Spleen (tissue), 11 donors: ENCODE results near the gene AQP9. TPM values are rescaled to one million over a fixed set of nuclear protein-coding genes. Genes with fewer than 3 reads are reported as not detected.

Experiments
- DNase-seq: peaks from one replicate; pipeline ENCODE4 v3.0.0-alpha.2; 2020
- H3K27ac ChIP-seq, 8 donors: fragments of 200-600 bp; sonication (generic) in 7 of 8; 1 replicate in 4 of 8; 2 replicates in 4 of 8; pipeline versions ENCODE4 v1.5.0 to v1.8.0; 2016 to 2021; ENCODE audit warnings: inconsistent platforms in 4 of 8, mild to moderate bottlenecking in 4 of 8, moderate library complexity in 1 of 8
- H3K27me3 ChIP-seq, 7 donors: fragments of 200-600 bp; sonication (generic) in 6 of 7; replicated peaks in 1 of 7; 1 replicate in 4 of 7; 2 replicates in 3 of 7; pipeline versions ENCODE4 v1.5.0 to v1.8.0; 2016 to 2021; ENCODE audit warnings: inconsistent platforms in 3 of 7, mild to moderate bottlenecking in 1 of 7
- H3K36me3 ChIP-seq, 6 donors: fragments of 200-600 bp; sonication (generic) in 5 of 6; 1 replicate in 4 of 6; 2 replicates in 2 of 6; pipeline versions ENCODE4 v1.5.0 to v1.8.0; 2016 to 2021; ENCODE audit warnings: inconsistent platforms in 2 of 6
- H3K4me1 ChIP-seq, 6 donors: fragments of 200-600 bp; sonication (generic) in 5 of 6; 1 replicate in 3 of 6; 2 replicates in 3 of 6; pipeline versions ENCODE4 v1.5.0 to v1.8.0; 2016 to 2021; ENCODE audit warnings: inconsistent platforms in 3 of 6
- H3K4me3 ChIP-seq, 8 donors: fragments of 200-600 bp; sonication (generic) in 7 of 8; 1 replicate in 4 of 8; 2 replicates in 4 of 8; pipeline versions ENCODE4 v1.5.0 to v1.8.0; 2016 to 2021; ENCODE audit warnings: inconsistent platforms in 4 of 8, mild to moderate bottlenecking in 4 of 8, moderate library complexity in 2 of 8
- H3K9me3 ChIP-seq, 8 donors: fragments of 200-600 bp; sonication (generic) in 7 of 8; 1 replicate in 4 of 8; 2 replicates in 4 of 8; pipeline versions ENCODE4 v1.5.0 to v1.8.0; 2016 to 2021; ENCODE audit warnings: inconsistent platforms in 4 of 8
- CTCF ChIP-seq, 11 experiments: fragments of 200-600 bp in 7 of 11; fragments of 450-650 bp in 4 of 11; sonication (generic) in 4 of 11; IDR thresholded peaks in 8 of 11; conservative IDR thresholded peaks in 3 of 11; 1 replicate in 7 of 11; 2 replicates in 4 of 11; pipeline versions ENCODE4 v1.4.0 to v1.8.0; 2016 to 2021; ENCODE audit warnings: antibody characterized with exemption in 11 of 11, inconsistent platforms in 4 of 11, mild to moderate bottlenecking in 1 of 11
- POLR2A ChIP-seq, 3 donors: fragments of 450-650 bp; IDR thresholded peaks; one replicate each; pipeline ENCODE4 v1.5.1; 2017; ENCODE audit warnings: antibody characterized with exemption in 3 of 3, mild to moderate bottlenecking in 1 of 3
- POLR2AphosphoS5 ChIP-seq, 3 donors: sonication (generic); formaldehyde crosslinking; IDR thresholded peaks; one replicate each; pipeline ENCODE4 v1.5.1; 2017; ENCODE audit warnings: antibody characterized with exemption in 3 of 3
- WGBS, 5 donors: extraction: QIAGEN DNeasy Blood & Tissue Kit in 3 of 5; methylation state at CpG; one replicate each; pipeline versions ENCODE4 v1.1.5 to v1.1.7; 2013 to 2018; 5-methylcytosine and 5-hydroxymethylcytosine counted together
- intact Hi-C: fragments of 100-400 bp; cut with DNase I; formaldehyde crosslinking; loops from one replicate; pipeline ENCODE4 v1.15.0; 2023; ENCODE audit warnings: low total_unique reads
- polyA plus RNA-seq, 3 donors: library from polyadenylated mRNA; stranded (reverse); fragments of 200-250 nt; gene quantifications; one replicate each; pipeline ENCODE4 v1.2.1, GENCODE V29; 2013
- total RNA-seq, 7 donors: library from RNA; depleted of rRNA in 3 of 7; stranded (reverse); fragments of >200 nt in 3 of 7; fragmentation: NEBNext Ultra II Directional in 4 of 7; extraction: Animal tissue kit (Norgen Biotek cat#: 25700) in 4 of 7; gene quantifications; one replicate each; pipeline versions ENCODE4 v1.1.0 to v1.2.1, GENCODE V29; 2016 to 2021
- donor health status: healthy with polysubstance abuse.
- donor health status: DM: no; HTN: no; CAD: no; lungs with moderate emphysema.
- donor health status: DM: no; HTN: no; CAD: no.
- donor health status: Bipolar disorder and iron deficiency.
- donor health status: healthy.
- donor health status: DM: no; HTN: no; CAD: no.
- donor health status: DM: yes; HTN: yes; CAD: no.

The AQP9 gene
- total and polyA plus RNA-seq, 10 donors = 1.2 to 182 (median 50.0) TPM

GRCh38 chr15:58161436-58161930, 23.3 kb downstream of the AQP9 start:
- WGBS, 5 donors = 42 to 84% (median 76%) methylated on average over 1 of the region's 1 CpG
- no peak for TF ChIP-seq CTCF (IDR thresholded peaks at IDR 0.05 in 8 of 11, conservative IDR thresholded peaks at IDR 0.05 in 3 of 11)
- no peak for TF ChIP-seq POLR2AphosphoS5 (IDR thresholded peaks at IDR 0.05)
- TF ChIP-seq POLR2A (IDR thresholded peaks at IDR 0.05) = no peak
- H3K27ac ChIP-seq = no peak overlapping the region
- H3K27me3 ChIP-seq = peaks cover 0 to 6% (median 0%) of the 10 kb centered on the region in 7 donors
- H3K36me3 ChIP-seq = peaks cover 0 to 3% (median 0%) of the 10 kb centered on the region in 6 donors
- DNase-seq = no peak
- intact Hi-C loops = no loop called here
- H3K9me3 ChIP-seq = no peaks in the 10 kb centered on the region
- H3K4me3 ChIP-seq = no peak overlapping the region
- H3K4me1 ChIP-seq = no peaks in the 10 kb centered on the region

DNA sequence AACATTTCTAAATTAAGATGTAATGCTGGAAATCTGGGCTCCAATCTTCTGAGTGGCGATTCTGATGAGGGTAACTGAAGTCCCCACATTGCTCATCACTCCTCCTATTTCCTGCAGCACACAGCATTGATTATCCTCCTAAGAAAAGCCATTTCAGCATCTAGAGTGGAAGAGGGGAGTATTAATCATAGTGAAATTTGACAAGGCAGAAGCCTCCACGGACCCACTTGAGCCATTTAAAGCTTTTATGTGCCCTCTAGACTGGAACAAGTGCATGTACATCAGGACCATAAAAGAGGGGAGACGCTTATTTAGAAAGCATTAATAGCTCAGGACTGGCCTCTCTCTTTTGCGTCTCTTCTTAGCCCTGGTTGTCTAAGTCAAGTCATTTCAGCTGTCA, 25.8 kb downstream of the AQP9 start:
- Histone ChIP-seq H3K4me3 (no peak overlapping the region), H3K27me3 (peaks cover 0 to 6% (median 0%) of the 10 kb centered on the region in 7 donors), H3K27ac (no peak overlapping the region), H3K36me3 (peaks cover 0 to 28% (median 0%) of the 10 kb centered on the region in 6 donors), H3K4me1 (no peaks in the 10 kb centered on the region), H3K9me3 (no peaks in the 10 kb centered on the region)
- no peak for TF ChIP-seq POLR2A (IDR thresholded peaks at IDR 0.05)
- TF ChIP-seq POLR2AphosphoS5 (IDR thresholded peaks at IDR 0.05) = no peak
- no peak for TF ChIP-seq CTCF (IDR thresholded peaks at IDR 0.05 in 8 of 11, conservative IDR thresholded peaks at IDR 0.05 in 3 of 11)
- DNase-seq = no peak
- WGBS, 5 donors = 73 to 84% (median 80%) methylated on average over 4 of the region's 4 CpGs
- intact Hi-C loops = no loop called here

DNA sequence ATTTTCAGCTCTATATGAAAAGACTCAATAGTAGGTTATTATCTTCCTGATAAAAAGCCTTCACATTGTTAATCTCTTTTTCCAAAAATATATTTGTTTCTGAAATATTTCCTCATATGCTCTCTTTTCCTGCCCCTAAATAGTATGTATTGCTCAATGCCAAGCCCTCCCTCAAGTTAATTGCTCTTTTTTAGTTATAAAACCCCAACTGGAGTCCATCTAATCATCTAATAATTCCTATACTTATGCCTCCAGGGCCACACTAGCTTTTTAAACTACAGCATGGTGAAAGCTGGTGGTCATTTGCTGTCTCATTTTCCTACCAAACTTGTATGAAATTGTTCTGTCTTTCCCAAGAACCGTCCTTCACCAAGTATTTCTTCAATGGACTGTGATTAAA, 26.7 kb downstream of the AQP9 start:
- no peak for DNase-seq
- no peak overlapping the region for H3K4me3 ChIP-seq
- H3K27ac ChIP-seq = no peak overlapping the region
- H3K36me3 ChIP-seq = peaks cover 0 to 37% (median 0%) of the 10 kb centered on the region in 6 donors
- no peaks in the 10 kb centered on the region for H3K9me3 ChIP-seq
- WGBS, 5 donors = 75 to 92% (median 82%) methylated on average over 1 of the region's 1 CpG
- TF ChIP-seq POLR2A (IDR thresholded peaks at IDR 0.05) (no peak), POLR2AphosphoS5 (IDR thresholded peaks at IDR 0.05) (no peak), CTCF (IDR thresholded peaks at IDR 0.05 in 8 of 11, conservative IDR thresholded peaks at IDR 0.05 in 3 of 11) (no peak)
- intact Hi-C loops = no loop called here
- H3K4me1 ChIP-seq = no peaks in the 10 kb centered on the region
- H3K27me3 ChIP-seq = peaks cover 0 to 6% (median 0%) of the 10 kb centered on the region in 7 donors

DNA sequence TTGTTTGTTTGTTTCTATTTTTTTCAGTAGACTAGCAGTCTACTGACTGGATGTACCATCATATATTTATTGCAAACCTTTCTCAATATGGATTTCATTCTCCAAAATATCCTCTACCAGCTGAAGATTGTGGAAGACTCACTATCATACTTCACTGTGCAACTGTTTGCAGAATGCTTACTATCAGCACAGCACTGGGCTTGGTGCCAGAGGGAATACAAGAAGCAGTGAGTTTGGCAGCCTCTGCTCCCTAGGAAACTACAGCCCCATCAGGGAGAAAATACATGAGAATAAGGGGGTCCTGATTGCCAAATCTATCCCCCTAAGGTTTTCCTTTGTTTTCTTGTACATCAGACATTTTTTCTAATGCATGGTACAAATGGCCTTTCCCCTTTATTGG, 27.5 kb downstream of the AQP9 start:
- H3K27ac ChIP-seq = no peak overlapping the region
- DNase-seq = no peak
- peaks cover 0 to 6% (median 0%) of the 10 kb centered on the region in 7 donors for H3K27me3 ChIP-seq
- H3K9me3 ChIP-seq = no peaks in the 10 kb centered on the region
- H3K4me3 ChIP-seq = no peak overlapping the region
- TF ChIP-seq POLR2AphosphoS5 (IDR thresholded peaks at IDR 0.05) = no peak
- TF ChIP-seq POLR2A (IDR thresholded peaks at IDR 0.05) = no peak
- no peak for TF ChIP-seq CTCF (IDR thresholded peaks at IDR 0.05 in 8 of 11, conservative IDR thresholded peaks at IDR 0.05 in 3 of 11)
- no peaks in the 10 kb centered on the region for H3K4me1 ChIP-seq
- H3K36me3 ChIP-seq = peaks cover 0 to 45% (median 0%) of the 10 kb centered on the region in 6 donors
- intact Hi-C loops = no loop called here
